Measurements from ENCODE around the gene GCN1.

DNA sequence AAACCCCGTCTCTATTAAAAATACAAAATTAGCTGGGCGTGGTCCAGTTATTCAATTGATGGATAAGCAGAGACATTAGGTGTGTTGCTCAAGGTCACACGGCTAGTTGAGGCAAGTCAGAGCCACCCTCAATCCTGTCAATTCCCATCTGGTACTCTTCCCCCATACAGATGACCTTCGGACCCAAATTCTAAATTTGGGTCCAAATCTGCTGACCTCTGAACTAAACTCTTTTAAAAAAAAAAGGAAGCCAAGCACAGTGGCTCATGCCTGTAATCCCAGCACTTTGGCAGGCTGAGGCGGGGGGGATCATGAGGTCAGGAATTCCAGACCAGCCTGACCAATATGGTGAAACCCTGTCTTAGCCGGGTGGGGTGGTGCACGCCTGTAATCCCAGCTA is 23.9 kb downstream of the GCN1 start:
- TF ChIP-seq, protein P1, sequence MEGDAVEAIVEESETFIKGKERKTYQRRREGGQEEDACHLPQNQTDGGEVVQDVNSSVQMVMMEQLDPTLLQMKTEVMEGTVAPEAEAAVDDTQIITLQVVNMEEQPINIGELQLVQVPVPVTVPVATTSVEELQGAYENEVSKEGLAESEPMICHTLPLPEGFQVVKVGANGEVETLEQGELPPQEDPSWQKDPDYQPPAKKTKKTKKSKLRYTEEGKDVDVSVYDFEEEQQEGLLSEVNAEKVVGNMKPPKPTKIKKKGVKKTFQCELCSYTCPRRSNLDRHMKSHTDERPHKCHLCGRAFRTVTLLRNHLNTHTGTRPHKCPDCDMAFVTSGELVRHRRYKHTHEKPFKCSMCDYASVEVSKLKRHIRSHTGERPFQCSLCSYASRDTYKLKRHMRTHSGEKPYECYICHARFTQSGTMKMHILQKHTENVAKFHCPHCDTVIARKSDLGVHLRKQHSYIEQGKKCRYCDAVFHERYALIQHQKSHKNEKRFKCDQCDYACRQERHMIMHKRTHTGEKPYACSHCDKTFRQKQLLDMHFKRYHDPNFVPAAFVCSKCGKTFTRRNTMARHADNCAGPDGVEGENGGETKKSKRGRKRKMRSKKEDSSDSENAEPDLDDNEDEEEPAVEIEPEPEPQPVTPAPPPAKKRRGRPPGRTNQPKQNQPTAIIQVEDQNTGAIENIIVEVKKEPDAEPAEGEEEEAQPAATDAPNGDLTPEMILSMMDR (IDR thresholded peaks at IDR 0.05; ENCODE audit: insufficient read depth, low read length), result no peak
- TF ChIP-seq POLR2AphosphoS5 (IDR thresholded peaks at IDR 0.05; ENCODE audit: low read depth), result no peak
- TF ChIP-seq, protein P2, sequence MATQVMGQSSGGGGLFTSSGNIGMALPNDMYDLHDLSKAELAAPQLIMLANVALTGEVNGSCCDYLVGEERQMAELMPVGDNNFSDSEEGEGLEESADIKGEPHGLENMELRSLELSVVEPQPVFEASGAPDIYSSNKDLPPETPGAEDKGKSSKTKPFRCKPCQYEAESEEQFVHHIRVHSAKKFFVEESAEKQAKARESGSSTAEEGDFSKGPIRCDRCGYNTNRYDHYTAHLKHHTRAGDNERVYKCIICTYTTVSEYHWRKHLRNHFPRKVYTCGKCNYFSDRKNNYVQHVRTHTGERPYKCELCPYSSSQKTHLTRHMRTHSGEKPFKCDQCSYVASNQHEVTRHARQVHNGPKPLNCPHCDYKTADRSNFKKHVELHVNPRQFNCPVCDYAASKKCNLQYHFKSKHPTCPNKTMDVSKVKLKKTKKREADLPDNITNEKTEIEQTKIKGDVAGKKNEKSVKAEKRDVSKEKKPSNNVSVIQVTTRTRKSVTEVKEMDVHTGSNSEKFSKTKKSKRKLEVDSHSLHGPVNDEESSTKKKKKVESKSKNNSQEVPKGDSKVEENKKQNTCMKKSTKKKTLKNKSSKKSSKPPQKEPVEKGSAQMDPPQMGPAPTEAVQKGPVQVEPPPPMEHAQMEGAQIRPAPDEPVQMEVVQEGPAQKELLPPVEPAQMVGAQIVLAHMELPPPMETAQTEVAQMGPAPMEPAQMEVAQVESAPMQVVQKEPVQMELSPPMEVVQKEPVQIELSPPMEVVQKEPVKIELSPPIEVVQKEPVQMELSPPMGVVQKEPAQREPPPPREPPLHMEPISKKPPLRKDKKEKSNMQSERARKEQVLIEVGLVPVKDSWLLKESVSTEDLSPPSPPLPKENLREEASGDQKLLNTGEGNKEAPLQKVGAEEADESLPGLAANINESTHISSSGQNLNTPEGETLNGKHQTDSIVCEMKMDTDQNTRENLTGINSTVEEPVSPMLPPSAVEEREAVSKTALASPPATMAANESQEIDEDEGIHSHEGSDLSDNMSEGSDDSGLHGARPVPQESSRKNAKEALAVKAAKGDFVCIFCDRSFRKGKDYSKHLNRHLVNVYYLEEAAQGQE (IDR thresholded peaks at IDR 0.05; ENCODE audit: insufficient replicate concordance, low read depth), result no peak
- no peak for TF ChIP-seq SPI1 (IDR thresholded peaks at IDR 0.05; ENCODE audit: borderline replicate concordance, low read depth)

Measured in HL-60 (cell line).